HG03520 (cell line): ENCODE data around the gene RNF150.

Source experiments
- ATAC-seq: cut with Tn5 transposase; IDR thresholded peaks from one replicate; pipeline ENCODE4 v1.9.1; 2021; ENCODE audit warnings: mild to moderate bottlenecking, moderate library complexity; ENCODE audit not compliant: unreplicated experiment

The RNF150 gene

GRCh38 chr4:140986045-140986444, 147.2 kb downstream of the RNF150 start:
- ATAC-seq, result no peak

GRCh38 chr4:140982613-140983340, 150.5 kb downstream of the RNF150 start:
- ATAC-seq, result no peak

GRCh38 chr4:140980426-140981200, 152.7 kb downstream of the RNF150 start:
- no peak for ATAC-seq

- no peak for ATAC-seq
These were observed 156.5 kb downstream of the RNF150 start for GRCh38 chr4:140976768-140977167.

DNA sequence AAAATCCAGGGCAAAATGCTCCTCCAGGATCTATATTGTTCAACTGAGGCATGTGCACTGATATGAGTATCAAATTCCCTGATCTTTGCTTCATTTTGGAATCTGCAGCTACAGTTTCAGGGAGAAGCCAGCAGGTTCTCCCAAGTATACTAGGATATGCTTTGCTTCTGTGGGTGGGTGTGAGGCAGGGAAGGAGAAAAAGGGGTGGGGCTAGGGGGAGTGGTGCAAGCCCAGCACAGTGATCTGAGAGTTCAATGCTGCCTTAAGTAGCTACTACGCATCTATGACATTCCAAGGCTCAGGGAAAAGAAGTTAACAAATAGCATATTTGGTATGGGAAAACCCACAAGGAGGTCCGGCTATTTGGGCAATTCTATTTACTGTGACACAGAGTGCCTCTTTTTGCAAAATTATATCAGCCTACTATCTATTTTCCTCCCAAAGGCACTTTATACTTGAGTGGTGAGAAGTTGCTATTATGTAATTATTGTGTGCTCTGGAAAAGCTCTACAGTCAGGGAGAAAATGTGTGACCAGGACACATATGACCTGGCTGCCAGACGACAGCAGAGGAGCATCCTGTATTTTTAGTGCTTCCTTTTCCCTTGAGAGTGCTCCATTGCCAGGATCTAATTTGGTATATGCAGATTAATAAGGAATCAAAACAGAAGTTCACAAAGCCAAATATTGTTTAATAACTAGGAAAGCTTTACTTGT, 162.0 kb downstream of the RNF150 start:
- no peak for ATAC-seq

DNA sequence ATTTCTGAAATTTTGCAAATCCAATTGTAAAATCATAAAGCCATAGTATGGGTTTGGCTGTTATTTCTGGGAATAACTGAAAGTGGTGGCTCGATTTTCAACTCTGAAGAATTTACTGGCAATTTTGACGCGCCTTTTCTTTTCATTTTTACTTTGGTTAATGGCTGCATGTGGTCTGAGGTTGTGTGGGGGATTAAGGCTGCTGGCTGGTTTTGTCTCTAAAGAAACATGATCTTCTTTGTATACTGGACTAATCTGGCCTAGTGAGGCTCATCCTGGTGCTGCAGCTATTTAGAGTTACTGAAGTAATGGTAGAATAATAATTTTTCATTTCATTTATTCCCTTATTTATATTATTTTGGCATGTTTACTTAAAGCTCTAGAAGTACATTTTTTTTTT, 164.0 kb downstream of the RNF150 start:
- no peak for ATAC-seq

- ATAC-seq, result no peak
These were observed 164.9 kb downstream of the RNF150 start for GRCh38 chr4:140968371-140968770.

DNA sequence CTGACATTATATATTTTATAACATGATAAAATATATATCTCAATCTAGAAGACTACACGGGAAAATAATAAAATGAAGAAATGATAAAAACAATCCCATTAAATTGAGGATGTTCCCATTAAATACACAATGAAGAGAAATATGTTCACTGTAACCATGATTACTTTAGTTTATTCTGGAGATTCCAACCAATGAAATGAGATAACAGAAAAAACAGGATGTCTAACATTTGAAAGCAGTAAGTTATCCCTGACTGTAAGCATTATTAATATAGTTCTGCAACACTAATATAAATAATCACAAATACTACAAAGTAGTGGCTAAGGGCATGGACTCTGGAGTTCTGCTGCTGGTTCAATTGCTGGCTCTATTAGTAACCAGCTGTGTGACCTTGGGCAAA, 169.4 kb downstream of the RNF150 start:
- ATAC-seq, result no peak

DNA sequence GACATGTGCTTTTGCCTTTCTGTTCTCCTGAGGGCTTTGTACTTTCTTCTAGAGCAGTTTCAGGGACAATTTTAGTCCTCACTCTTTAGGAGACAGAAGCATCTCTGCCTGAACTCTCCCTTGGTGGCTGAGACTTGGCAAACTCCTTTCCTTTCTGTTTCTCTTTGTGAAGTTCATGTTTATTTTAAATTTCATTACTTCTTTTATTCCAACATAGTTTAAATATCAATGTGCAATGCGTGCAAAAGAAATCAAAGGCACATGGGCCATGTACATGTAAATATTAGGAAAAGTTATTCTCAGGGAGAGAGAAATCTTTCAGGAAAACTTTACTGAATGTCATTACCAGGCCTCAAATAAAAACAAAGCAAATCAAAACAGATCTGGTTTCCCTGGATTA, 177.6 kb downstream of the RNF150 start:
- ATAC-seq, result no peak

GRCh38 chr4:140952717-140953116, 180.6 kb downstream of the RNF150 start:
- ATAC-seq, result no peak

- ATAC-seq, result no peak
These were observed 185.8 kb downstream of the RNF150 start for GRCh38 chr4:140947506-140947905.

DNA sequence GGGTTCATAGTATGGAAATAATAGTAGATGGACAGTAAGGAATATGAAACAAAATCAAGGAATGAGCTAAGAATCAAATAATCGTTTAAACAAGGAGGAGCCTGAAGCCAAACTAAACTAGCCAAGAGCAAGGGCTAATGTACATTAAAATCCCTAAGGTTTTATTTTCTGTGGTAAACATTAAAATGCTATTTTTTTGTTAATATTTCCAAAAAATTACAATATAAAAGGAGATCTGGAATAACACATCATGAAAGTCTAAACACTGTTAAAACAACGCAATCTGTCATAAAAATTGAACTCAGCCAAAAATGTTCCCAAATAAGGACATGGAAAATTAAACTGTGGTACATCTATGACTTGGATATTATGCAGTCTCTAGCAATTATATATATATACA, 188.2 kb downstream of the RNF150 start:
- no peak for ATAC-seq

GRCh38 chr4:140944572-140944971, 188.7 kb downstream of the RNF150 start:
- ATAC-seq, result no peak

DNA sequence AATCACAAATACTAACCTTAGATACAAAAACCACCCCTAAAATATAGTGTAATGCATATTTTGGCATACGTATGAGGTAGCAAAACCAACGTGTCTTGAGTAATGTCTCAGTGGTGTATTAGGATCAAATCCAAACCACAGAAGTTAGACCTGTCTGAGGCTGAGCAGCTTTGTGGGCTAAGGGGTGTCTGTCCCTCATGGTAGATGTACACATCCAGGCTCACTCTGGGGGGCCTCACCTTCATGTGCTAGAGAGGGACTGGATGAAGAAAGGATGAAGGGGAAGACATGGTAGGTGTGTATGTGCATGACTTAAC, 189.1 kb downstream of the RNF150 start:
- ATAC-seq, result no peak

- ATAC-seq, result no peak
These were observed 189.6 kb downstream of the RNF150 start for GRCh38 chr4:140943486-140944198.

GRCh38 chr4:140940589-140940988, 192.7 kb downstream of the RNF150 start:
- no peak for ATAC-seq

GRCh38 chr4:140937866-140938265, 195.4 kb downstream of the RNF150 start:
- ATAC-seq, result no peak

GRCh38 chr4:140935254-140935653, 198.0 kb downstream of the RNF150 start:
- no peak for ATAC-seq

DNA sequence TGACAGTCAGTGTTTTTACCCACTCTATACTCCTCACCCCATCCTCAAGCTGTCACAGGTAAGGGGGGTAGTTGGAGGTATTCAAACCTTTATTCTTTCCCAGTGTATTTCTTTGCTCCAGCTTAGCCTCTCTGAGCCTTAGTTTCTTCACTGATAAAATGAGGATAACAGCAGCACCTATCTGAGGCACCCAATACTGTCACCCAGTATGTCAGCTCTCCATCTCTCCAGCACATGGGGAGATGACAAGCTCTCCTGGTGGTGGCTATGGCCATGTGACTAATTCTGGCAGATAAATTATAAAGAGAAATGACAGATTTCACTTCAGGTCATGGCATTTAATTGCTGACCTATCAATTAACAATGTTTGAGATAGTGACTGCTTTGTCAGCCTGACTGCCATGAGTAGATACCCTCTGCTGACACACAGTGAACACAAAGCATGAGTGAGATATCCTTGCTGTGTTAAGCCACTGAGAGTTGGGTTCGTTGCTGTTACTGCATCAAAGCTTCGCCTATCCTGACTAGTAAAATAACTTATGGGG, 200.7 kb downstream of the RNF150 start:
- no peak for ATAC-seq

- no peak for ATAC-seq
These were observed 201.4 kb downstream of the RNF150 start for GRCh38 chr4:140931911-140932310.

DNA sequence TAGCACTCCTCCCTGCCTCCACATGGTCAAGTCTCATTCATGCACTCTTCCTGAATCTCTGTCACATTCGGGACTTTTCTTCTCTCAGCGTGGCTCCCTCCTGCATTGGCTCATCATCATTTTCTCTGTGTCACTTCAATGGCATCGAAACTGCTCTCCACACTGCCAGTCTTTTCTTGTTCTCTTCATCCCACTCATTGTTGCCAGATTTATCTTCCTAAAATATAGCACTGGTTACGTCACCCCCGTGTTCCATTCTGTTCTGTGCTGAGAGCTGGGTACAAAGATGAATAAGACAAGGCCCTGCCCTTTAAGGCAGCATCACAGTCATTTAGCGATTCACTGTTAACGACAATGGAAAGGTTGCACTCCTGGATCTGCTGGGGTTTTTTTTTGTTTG, 202.7 kb downstream of the RNF150 start:
- no peak for ATAC-seq
